ENCODE measurements around the gene PNKP. TPM values are rescaled to one million over a fixed set of nuclear protein-coding genes. Genes with fewer than 3 reads are reported as not detected.

PNKP gene
- total and polyA plus RNA-seq, 10 of the 15 experiments (the other 5 are each of a cell fraction or from before 2014, with no cell fraction given), result 2.9 to 82.3 (median 33.2) TPM

DNA sequence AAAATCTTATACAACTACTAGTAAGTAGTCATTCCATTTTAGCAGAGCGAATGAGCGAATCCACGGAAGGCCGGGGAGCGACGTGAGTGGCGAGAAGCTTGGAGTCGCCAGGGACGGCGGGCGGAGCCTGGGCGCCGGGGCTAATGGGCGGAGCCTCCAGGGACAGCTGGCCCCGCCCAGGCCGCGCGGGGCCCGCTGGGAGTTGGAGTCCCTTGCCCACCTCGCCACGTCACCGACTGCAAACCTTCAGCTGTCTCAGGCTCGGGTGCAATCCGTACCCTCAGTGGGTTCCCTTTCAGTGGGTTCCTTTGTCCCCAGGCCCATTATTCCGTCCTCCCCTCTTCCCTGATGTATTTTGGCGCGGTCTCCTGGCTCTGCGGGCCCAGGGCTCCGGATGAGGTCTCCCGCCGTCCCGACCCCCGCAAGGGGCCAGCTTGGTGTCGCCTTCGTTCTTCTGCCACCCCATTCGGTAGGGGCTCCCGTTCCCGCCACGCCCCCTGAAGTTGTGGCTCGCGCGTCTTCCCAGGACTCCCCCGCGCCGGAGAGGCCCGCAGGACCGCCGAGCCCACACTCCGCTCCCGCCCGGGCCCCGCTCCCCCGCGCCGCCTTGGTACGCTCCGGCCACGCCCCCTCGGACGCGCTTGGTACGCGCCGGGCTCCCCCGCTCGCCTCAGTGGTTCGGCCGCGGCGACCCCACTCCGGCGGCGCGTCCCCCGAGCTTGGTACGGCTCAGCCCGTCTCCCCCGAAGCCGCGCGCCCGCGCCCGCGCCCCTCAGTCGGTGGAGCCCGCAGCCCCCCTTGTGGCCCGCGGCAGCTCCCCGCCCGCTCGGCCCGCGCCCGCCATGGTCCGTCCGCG, 16.7 kb downstream of the PNKP start, which contains the start of gene PTOV1 (continued):
- TF ChIP-seq EED (IDR thresholded peaks at IDR 0.05; ENCODE audit: low read depth), result no peak
- TF ChIP-seq, protein P1, sequence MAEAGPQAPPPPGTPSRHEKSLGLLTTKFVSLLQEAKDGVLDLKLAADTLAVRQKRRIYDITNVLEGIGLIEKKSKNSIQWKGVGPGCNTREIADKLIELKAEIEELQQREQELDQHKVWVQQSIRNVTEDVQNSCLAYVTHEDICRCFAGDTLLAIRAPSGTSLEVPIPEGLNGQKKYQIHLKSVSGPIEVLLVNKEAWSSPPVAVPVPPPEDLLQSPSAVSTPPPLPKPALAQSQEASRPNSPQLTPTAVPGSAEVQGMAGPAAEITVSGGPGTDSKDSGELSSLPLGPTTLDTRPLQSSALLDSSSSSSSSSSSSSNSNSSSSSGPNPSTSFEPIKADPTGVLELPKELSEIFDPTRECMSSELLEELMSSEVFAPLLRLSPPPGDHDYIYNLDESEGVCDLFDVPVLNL (IDR thresholded peaks at IDR 0.05; ENCODE audit: low read depth, low read length), result no peak
- peak; percentile 68; the same call in 1 of the 2 replicates for TF ChIP-seq STAT1 (conservative IDR thresholded peaks at IDR 0.05)
- no peak for TF ChIP-seq BCL11A (IDR thresholded peaks at IDR 0.05; ENCODE audit: low read depth, low read length)
- no peak for TF ChIP-seq SMAD5 (IDR thresholded peaks at IDR 0.05; ENCODE audit: low read depth)
- TF ChIP-seq GABPA (IDR thresholded peaks at IDR 0.05; ENCODE audit: low read depth), result no peak
- TF ChIP-seq MYB (IDR thresholded peaks at IDR 0.05; ENCODE audit: borderline replicate concordance, low read depth, low read length), result no peak
- TF ChIP-seq, protein P2, sequence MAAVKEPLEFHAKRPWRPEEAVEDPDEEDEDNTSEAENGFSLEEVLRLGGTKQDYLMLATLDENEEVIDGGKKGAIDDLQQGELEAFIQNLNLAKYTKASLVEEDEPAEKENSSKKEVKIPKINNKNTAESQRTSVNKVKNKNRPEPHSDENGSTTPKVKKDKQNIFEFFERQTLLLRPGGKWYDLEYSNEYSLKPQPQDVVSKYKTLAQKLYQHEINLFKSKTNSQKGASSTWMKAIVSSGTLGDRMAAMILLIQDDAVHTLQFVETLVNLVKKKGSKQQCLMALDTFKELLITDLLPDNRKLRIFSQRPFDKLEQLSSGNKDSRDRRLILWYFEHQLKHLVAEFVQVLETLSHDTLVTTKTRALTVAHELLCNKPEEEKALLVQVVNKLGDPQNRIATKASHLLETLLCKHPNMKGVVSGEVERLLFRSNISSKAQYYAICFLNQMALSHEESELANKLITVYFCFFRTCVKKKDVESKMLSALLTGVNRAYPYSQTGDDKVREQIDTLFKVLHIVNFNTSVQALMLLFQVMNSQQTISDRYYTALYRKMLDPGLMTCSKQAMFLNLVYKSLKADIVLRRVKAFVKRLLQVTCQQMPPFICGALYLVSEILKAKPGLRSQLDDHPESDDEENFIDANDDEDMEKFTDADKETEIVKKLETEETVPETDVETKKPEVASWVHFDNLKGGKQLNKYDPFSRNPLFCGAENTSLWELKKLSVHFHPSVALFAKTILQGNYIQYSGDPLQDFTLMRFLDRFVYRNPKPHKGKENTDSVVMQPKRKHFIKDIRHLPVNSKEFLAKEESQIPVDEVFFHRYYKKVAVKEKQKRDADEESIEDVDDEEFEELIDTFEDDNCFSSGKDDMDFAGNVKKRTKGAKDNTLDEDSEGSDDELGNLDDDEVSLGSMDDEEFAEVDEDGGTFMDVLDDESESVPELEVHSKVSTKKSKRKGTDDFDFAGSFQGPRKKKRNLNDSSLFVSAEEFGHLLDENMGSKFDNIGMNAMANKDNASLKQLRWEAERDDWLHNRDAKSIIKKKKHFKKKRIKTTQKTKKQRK (IDR thresholded peaks at IDR 0.05; ENCODE audit: low read depth, low read length), result no peak
- TF ChIP-seq RFX5 (IDR thresholded peaks at IDR 0.05; ENCODE audit: low read depth, low read length), result no peak
- peak; percentile 45; the same call in 1 of the 2 replicates for TF ChIP-seq BRCA1 (IDR thresholded peaks at IDR 0.05; ENCODE audit: low read depth, low read length)
- no peak for TF ChIP-seq ZNF622 (IDR thresholded peaks at IDR 0.05)
- TF ChIP-seq KLF5 (IDR thresholded peaks at IDR 0.05; ENCODE audit: partially characterized antibody), result peak; percentile 98
- TF ChIP-seq NBN (IDR thresholded peaks at IDR 0.05), result peak; percentile 89
- no peak for TF ChIP-seq RAD51 (IDR thresholded peaks at IDR 0.05)
- TF ChIP-seq MXI1 (IDR thresholded peaks at IDR 0.05; ENCODE audit: low read depth, low read length), result peak; percentile 19; the same call in 1 of the 2 replicates
- peak; percentile 99 for TF ChIP-seq CHD1 (IDR thresholded peaks at IDR 0.05; ENCODE audit: low read depth, low read length)
- TF ChIP-seq, protein P3, sequence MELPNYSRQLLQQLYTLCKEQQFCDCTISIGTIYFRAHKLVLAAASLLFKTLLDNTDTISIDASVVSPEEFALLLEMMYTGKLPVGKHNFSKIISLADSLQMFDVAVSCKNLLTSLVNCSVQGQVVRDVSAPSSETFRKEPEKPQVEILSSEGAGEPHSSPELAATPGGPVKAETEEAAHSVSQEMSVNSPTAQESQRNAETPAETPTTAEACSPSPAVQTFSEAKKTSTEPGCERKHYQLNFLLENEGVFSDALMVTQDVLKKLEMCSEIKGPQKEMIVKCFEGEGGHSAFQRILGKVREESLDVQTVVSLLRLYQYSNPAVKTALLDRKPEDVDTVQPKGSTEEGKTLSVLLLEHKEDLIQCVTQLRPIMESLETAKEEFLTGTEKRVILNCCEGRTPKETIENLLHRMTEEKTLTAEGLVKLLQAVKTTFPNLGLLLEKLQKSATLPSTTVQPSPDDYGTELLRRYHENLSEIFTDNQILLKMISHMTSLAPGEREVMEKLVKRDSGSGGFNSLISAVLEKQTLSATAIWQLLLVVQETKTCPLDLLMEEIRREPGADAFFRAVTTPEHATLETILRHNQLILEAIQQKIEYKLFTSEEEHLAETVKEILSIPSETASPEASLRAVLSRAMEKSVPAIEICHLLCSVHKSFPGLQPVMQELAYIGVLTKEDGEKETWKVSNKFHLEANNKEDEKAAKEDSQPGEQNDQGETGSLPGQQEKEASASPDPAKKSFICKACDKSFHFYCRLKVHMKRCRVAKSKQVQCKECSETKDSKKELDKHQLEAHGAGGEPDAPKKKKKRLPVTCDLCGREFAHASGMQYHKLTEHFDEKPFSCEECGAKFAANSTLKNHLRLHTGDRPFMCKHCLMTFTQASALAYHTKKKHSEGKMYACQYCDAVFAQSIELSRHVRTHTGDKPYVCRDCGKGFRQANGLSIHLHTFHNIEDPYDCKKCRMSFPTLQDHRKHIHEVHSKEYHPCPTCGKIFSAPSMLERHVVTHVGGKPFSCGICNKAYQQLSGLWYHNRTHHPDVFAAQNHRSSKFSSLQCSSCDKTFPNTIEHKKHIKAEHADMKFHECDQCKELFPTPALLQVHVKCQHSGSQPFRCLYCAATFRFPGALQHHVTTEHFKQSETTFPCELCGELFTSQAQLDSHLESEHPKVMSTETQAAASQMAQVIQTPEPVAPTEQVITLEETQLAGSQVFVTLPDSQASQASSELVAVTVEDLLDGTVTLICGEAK (IDR thresholded peaks at IDR 0.05; ENCODE audit: borderline replicate concordance), result peak; percentile 38; the same call in 1 of the 2 replicates
- TF ChIP-seq SP1 (IDR thresholded peaks at IDR 0.05; ENCODE audit: low read depth, low read length), result peak; percentile 89
- peak; percentile 21 for TF ChIP-seq SMAD1 (IDR thresholded peaks at IDR 0.05; ENCODE audit: low read depth, partially characterized antibody)
- no peak for TF ChIP-seq ZSCAN29 (IDR thresholded peaks at IDR 0.05)
- TF ChIP-seq, protein P4, sequence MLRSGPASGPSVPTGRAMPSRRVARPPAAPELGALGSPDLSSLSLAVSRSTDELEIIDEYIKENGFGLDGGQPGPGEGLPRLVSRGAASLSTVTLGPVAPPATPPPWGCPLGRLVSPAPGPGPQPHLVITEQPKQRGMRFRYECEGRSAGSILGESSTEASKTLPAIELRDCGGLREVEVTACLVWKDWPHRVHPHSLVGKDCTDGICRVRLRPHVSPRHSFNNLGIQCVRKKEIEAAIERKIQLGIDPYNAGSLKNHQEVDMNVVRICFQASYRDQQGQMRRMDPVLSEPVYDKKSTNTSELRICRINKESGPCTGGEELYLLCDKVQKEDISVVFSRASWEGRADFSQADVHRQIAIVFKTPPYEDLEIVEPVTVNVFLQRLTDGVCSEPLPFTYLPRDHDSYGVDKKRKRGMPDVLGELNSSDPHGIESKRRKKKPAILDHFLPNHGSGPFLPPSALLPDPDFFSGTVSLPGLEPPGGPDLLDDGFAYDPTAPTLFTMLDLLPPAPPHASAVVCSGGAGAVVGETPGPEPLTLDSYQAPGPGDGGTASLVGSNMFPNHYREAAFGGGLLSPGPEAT (IDR thresholded peaks at IDR 0.05; ENCODE audit: low read depth), result peak; percentile 62
- TF ChIP-seq JUNB (IDR thresholded peaks at IDR 0.05), result no peak
